Right lung (tissue), 5 donors: ENCODE results near the gene KLF6. TPM values are rescaled to one million over a fixed set of nuclear protein-coding genes. Genes with fewer than 3 reads are reported as not detected.

Experiments used
- DNase-seq, 2 donors: peaks; one replicate each; pipeline ENCODE4 v3.0.0-alpha.2; 2013
- polyA plus RNA-seq, 5 donors: library from polyadenylated mRNA; unstranded; fragments of 120-200 nt; gene quantifications; one replicate each; pipeline versions ENCODE4 v1.2.1 to v1.2.3, GENCODE V29; 2013; ENCODE audit warnings: inconsistent platforms in 1 of 5, low replicate concordance in 1 of 5; ENCODE audit not compliant: insufficient read length in 5 of 5, insufficient read depth in 1 of 5

The KLF6 gene
- polyA plus RNA-seq, 5 donors: 68.0 to 112 (median 92.3) TPM

- DNase-seq: peak in 1 of 2 donors; percentile 40
Observed at GRCh38 chr10:3776796-3777571, 8.0 kb downstream of the KLF6 start.

DNA sequence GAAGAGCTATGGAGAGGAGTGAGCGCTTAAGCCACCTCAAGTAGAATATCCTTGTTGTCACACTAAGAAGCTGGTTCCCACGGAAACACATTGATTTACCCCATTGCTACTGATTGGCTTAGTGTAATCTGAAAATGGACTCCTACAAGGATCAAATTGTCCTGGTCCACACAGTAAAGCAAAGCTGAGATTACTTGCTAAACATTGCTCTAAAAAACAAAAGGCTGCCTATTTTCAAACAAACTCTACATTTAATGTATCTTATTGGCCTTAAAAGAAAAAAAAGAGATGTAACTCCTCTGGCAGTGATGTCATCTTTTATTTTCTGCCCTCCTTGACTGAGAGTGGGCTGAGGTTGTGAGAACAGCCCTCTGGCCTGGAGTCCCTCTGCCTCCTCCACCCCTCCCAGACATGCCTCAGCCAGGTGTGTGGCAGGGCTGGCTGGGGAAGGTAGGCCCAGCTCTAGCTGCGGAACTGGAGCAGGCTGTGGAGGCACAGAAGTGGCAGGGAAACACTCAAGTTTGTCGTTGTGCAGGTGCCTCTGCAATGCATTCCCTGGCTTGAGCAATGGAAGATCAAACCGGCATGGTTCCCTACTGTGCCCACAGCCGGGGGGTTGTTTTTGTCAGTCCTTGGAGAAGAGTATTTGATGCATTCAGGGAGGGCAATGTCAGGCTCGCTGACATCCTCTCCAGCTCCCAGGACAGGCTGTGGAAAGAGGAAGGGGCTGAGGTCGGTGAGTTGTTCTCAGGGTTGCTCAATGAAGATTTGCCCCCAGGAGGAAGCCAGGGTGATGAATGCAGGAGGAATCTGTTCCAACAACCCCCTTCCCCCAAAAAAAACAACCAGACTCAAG lies 9.1 kb downstream of the KLF6 start:
- DNase-seq: peak in 1 of 2 donors; percentile 32

DNA sequence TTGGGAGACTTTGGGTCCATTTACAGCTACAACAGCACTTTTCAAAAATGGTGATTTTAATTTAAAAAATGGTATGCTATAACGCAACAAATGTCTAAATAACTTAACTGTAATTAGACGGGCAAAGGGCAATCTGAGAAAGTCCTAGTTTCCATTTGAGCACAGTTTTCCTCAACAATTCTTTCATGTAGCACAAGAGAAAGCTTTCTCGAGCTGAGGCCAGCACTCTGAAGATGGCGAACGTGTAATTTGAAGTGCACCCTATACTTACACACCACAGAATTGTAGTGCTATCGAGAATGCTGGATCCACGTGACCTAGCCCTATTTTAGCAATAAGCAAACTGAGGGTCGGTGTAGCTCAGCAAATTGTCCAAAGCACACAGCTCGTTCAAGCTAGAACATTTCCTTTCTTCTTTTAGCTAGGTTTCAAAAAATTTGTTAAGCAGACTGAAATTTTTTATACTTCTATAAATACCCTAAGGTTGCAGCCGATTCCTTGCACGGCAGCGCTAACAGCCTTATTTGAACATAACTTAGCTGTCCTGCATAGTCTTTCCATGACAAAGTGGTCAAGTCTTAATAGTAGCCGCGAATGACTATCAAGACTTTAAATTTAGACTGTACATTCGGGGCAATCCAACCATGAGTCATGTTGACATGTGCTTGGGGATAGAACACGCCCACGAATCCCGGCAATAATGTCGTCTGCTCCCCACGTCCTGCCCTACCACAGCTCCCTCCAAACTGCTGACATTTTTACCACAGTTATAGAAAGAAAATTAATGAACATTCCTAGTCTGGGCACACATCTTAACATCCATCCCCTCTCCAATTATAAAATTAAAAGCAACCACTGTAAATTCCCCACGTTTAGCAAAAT lies 10.0 kb downstream of the KLF6 start:
- no peak for DNase-seq

DNA sequence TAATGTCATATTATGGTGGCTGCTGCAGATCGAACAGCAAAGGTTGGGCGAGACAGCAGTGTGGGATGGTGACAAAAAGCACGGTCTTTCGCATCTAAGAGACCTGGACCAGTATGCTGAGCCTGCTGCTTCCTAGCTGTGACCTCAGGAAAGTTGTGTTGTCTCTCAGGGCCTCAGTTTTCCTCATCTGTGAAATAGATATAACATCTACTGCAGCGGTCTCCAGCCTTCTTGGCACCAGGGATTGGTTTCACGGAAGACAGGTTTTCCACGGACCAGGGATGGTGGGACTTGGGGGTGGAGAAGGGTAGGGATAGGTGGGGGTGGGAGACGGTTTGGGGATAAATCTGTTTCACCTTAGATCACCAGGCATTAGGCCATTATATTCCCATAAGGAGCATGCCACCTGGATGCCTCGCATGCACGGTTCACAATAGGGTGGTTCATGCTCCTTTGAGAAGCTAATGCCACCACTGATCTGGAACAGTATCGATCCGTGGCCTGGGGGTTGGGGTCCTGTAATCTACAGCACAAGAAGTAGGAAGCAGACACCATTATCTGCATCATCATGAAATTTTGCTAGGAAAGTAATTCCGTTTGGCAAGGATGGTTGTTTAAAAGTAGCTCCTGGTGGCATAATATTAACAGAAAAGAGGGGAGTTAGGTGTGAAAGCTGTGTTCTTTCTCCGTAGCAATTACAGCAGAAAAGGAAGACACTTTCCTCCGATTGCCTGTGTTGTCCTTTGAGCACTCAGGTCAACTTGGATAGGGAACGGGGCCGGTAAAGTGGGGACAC lies 10.8 kb downstream of the KLF6 start:
- DNase-seq: no peak

- no peak for DNase-seq
Observed at GRCh38 chr10:3773460-3774017, 11.5 kb downstream of the KLF6 start.

DNA sequence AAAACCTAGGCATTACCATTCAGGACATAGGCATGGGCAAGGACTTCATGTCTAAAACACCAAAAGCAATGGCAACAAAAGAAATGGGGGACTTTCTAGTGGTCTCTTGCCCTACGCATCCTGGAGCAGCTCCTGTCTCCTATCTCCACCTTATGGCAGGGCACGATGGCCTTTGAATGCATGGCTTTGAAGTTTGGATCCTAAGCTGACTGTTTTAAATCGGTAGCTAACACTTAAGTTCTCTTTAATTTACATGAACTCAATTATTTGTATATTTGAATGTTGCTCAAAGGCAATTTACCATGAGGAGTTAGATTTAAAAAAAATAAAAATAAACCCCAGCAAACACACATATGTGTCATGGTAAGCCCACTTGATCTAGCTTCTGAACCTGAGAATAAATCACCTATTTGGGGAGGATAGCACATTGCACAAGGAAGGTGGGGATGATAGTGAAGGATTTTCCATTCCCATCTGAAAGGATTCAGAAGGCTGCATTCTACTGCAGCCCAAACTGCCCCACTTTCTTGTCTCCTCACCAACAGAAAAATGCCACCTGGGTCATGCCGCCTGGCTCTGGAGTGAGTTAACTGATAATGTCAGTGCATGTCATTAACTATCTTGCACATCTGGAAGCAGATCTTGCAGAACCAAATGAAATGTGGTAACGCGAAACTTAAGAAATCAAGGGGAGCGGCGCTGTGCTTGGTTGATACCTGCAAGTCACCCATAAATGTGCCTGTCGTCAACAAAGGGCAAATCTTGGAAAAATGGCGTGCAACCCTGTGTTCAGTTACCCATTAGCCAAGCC lies 12.4 kb downstream of the KLF6 start:
- DNase-seq: no peak

- no peak for DNase-seq
Observed at GRCh38 chr10:3770611-3771110, 14.3 kb downstream of the KLF6 start.

- DNase-seq: no peak
Observed at GRCh38 chr10:3769556-3769955, 15.5 kb downstream of the KLF6 start.

DNA sequence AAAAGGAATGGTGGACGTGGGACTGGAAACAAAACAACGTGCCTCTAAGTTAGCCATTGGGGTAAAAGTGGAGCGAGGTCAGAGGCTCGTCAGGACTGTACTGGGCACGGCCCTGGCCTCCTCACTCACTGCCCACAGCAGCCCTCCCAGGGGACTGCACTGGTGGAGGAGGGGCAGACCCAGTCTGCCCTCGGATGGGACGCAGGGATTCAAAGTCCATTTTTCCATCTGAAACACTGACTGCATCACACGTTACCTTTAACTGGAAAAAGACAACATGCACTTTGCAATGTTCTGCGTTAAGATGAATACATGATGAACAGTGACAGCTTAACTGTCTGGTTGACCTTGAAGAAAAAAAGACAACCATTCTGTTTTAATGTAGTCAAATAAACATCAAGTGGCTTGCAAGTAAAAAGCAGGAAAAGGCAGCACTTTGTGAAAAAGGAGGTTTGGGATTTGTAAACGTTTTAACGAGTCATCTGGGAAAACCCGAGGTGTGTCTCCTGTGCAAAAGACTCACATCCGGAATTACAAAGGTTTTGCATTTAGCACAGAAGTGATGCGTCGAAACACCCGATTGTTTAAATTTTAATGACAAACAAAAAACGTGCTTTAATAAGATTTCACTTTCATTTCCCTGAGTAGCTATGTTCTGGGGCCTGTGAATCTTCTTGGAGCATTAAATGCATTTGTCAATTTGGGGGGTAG lies 18.8 kb downstream of the KLF6 start:
- DNase-seq: no peak

DNA sequence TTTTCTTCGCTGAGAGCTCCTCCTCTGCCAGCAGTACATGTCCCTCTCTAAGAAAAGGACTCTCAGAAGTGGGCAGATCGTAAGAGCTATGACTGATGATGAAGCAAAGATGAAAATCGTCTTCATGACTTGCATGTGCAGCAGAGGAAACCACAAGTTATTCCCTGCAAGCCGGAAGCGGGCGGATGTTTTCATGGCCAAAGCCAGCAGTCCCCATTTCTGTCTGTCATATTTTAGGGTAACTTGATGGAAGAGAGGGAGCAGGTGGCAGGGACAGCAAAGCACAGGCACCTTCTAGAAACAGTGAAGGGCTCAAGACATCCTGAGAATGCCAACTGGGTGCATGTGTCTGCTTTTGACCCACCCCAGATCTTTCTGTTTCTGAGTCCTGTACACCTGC lies 19.9 kb downstream of the KLF6 start:
- no peak for DNase-seq

DNA sequence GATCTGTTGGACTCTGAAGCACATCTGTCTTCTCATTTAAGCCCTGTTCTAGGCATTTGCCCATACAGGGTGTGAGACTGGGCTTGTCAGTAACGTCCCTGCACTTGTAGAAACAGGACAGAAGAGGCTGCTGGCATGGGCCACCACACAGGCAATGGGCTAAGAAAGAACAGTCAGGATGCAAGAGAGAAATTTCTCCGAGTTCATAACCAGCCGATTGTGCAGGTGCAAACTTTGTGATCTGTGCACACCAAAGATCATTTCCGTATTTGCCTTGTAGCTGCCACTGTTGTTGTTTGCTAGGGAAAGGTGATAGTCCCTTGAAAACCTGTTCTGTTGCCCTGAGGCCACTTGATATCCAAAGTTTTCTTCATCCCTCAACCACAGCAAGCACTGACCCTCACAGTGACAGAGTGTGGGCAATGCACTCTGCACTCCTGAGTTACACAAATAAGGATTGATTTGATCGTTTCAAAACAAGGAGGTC lies 20.3 kb downstream of the KLF6 start:
- no peak for DNase-seq

DNA sequence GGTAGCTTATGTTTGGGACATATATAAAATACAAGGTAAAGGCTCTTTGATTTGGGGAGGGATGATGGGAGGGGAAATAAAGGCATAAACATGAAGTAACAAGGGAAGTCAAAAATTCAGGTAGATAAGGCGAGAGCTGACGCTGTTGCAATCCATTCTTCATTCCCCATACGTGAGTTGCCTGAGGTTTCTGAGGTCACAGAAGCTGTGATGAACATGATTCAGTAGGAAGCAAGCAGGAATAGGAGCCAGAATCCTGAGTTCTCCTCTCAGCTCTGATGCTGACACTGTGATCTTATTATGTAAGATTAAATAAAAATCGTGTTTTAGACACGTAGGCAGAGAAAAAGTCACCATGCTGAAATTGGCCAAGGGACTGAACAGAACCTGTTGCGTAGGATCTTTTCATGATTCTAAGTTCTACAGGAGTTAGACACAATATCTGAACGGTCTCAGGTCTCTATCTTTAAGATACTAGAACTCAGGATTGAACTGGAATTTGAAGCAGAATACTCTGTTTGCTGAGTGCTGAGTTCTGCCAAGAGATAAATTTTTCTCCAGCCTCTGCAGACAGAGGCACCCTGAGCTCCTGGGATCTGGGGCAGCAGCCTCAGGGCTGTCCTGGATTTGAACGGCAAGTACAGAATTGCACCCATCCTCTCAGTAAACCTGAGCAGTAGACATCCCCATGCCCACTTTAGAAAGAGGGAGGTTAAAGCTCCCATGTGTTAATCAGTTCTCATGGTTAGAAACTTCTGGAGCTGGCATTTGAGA lies 21.0 kb downstream of the KLF6 start:
- DNase-seq: no peak

GRCh38 chr10:3763035-3763456 lies 22.0 kb downstream of the KLF6 start:
- DNase-seq: no peak

GRCh38 chr10:3762309-3762708 lies 22.7 kb downstream of the KLF6 start:
- DNase-seq: no peak

DNA sequence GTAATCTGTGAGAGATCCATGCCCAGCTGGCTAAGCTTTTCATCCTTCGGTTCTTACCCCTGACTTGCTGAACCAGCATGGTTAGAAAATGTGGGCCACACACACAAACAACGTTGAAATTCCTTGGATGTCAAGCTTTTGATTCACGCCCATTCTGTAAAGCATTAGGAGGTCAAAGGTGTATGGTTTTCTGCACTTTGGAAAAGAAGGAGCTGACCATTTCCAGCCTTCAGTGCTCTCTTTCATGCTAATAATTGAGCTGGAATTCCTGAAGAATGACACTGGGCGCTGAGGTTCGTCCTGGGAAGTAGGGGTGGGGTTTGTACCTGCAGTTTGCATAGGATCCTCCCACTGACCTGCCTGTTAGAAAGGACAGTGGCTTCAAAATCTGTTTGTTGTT lies 23.1 kb downstream of the KLF6 start:
- no peak for DNase-seq

GRCh38 chr10:3761021-3761686 lies 23.9 kb downstream of the KLF6 start:
- DNase-seq: no peak

GRCh38 chr10:3760083-3760482 lies 24.9 kb downstream of the KLF6 start:
- no peak for DNase-seq
